COLO668 (cell line): ENCODE data around the gene TMEM191B.
"Not testable (repeated sequence)": the region's sequence is repeated elsewhere in the genome, so short reads cannot be mapped to it uniquely, and the experiment has no call there.

Experiments
- DNase-seq: peaks from one replicate; lab custom pipeline; 2025; ENCODE audit not compliant: unreplicated experiment; lab: John Stamatoyannopoulos, UW

Gene TMEM191B

DNA sequence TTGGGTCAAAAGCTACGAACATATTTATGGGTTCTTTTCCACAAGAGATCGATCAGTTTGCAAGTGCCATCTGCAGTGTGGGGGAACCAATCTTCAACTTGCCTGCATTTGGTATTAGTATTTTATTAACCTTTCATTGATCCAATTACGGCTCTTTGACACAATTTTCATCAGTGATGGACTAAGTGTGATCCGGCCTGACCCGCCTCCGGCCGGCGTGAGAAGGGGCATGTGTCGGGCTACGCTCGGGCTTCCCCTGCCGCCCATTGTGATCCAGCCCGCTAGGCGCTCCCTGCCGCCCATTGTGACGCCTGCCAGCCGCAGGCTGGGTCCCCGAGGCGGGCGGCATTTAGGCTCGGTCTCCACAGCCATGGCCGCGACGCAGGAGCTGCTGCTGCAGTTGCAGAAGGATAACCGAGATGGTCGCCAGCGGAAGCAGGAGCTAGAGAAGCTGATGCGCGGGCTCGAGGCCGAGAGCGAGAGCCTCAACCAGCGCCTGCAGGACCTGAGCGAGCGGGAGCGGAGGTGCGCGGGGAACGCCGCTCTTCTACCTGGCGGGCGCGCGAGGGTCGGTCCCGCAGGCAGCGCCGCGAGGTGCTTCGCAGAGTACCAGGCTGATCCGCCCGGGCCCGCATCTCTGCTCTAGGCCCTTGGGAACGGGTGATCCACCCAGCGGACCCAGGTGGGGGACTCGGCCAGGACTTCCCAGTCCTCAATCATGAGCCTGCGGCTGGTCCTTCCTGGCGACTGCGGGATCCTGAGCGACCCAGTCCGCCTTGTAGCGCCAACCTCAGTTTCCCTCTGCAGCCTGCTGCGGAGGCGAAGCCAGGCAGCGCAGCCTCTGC is at the start of gene TMEM191B:
TSS of gene TMEM191B (plus strand) at position 51 of the 845 bp plus-strand sequence. CDS start at position 230, 179 bp downstream.
- DNase-seq, result not testable (repeated sequence)

DNA sequence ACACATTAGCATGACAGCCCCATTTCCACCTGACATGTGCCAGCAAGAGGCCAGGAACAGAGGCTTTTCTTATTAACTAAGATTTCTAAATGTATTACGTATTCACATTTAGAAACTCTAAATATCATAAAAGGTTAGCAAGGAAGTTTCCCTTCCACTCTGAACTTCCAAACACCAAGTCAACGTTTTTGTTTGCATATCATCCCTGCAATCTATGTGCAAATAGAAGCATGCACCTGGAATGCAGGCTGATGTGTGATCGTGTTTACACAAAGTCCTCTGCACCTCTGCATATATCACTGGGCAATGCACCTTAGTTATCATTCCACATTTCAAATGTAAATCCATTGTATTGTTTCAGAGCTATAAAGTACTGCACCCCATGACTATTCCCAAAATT is 31.4 kb upstream of the TMEM191B start:
- not testable (repeated sequence) for DNase-seq

DNA sequence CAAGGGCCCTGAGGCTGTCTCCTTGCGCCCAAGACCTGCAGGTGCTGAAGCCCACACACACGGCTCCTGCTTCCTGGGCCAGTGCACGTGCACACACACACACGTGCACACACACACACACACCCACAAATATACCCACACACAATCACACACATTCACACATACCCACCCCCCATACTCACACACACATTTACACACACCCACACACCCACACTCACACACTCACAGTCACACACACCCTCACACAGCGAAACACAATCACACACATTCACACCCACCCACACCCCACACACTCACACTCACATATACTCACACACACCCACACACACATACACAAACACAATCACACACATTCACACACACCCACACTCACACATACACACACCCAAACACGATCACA is 16.3 kb upstream of the TMEM191B start:
- DNase-seq, result not testable (repeated sequence)

DNA sequence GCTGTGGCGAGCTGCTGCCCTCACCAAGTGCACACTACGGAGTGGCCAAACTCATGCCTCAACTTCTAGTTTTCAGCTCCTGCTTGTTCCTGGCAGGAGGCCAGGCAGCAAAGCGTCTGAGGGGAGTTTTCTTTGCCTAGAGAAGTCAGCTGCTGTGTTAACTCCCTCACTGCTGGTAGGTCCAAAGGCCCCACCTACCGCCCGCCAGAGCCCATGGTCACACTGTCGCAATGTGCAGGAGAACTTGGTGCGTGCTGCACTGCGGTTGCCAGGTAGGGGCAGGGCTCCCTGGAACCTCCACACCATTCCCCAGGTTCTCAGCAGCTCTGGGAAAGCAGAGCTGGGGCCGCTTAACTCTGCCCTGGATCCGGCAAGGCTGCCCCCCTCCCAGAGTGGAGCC is 15.2 kb upstream of the TMEM191B start:
- DNase-seq, result not testable (repeated sequence)

DNA sequence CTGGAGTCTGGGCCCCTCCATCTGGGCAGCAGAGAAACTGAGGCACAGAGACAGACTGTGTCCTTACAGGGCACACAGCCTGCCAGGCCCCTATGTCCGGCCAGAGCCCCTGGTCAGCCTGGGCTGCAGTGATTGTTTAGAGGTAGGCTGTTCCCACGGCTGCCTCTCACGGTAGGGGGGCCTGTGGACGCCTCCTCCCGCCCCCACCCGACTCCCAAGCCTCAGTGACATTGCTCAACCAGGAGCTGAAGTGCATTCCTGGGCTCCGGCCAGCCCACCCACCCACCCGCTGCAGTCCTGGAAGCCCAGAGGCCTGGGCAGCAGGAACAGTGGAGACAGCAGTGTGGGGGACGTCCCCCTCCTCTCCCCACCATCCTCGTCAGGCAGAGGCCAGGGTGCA is 14.1 kb upstream of the TMEM191B start:
- not testable (repeated sequence) for DNase-seq

DNA sequence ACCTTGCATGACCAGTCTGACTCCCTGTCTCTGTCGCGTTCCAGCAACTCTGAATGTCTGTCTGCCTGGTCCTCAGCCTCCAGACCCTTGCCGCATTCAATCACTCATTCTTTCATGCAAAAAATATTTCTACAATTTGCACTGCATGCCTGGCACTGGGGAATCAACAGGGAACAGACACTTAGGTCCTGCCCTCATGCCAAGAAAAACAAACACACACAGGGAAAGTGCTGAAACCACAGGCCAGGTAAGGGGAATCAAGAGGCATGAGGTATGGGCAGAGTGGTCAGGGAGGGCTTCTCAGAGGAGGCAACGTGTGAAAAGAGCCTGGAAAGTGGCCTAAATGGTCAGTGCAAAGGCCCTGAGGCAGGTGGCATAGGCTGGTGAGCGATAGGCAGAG is 9.5 kb upstream of the TMEM191B start, which contains the start of gene GGTLC3:
TSS of gene GGTLC3 (minus strand) at position 101 of the 400 bp plus-strand sequence. CDS start 264 bp downstream, outside the sequence.
- not testable (repeated sequence) for DNase-seq

DNA sequence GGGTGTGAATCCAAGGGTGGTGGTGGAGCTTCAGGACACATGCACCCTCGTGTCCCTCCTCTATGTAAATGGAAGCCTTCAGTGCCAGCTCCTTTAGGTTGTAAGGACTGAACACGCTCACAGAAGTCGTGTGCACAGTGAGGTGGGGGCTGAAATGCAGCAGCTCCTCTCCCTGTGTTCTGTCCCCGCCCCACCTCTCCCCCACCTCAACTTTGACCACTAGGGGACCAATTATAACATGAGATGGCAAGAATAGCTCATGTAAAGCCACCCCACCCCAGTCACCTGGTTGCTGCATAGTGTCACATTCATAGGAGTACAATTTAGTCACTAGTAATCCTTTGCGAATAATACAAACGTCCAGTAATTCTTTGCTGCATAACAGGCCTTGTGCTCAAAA is 4.8 kb upstream of the TMEM191B start:
- DNase-seq, result not testable (repeated sequence)

DNA sequence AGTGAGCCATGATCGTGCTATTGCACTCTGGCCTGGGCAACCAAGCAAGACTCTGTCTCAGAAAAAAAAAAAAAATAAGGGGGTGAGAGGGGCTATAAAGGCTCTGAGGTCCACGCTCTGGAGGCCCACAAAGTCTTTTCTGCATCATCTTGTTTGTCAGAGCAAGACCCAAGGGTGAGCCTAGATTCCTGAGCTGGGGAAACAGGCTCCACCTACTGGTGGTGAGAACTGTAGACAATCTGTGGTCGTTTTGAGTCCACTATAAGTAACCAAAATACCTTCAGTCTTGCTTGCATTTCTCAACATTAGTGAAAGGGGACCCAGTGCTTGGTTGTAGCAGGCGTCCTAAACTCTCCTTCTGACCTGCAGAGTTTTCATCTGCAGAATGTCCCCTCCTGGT is 4.3 kb upstream of the TMEM191B start:
- not testable (repeated sequence) for DNase-seq

DNA sequence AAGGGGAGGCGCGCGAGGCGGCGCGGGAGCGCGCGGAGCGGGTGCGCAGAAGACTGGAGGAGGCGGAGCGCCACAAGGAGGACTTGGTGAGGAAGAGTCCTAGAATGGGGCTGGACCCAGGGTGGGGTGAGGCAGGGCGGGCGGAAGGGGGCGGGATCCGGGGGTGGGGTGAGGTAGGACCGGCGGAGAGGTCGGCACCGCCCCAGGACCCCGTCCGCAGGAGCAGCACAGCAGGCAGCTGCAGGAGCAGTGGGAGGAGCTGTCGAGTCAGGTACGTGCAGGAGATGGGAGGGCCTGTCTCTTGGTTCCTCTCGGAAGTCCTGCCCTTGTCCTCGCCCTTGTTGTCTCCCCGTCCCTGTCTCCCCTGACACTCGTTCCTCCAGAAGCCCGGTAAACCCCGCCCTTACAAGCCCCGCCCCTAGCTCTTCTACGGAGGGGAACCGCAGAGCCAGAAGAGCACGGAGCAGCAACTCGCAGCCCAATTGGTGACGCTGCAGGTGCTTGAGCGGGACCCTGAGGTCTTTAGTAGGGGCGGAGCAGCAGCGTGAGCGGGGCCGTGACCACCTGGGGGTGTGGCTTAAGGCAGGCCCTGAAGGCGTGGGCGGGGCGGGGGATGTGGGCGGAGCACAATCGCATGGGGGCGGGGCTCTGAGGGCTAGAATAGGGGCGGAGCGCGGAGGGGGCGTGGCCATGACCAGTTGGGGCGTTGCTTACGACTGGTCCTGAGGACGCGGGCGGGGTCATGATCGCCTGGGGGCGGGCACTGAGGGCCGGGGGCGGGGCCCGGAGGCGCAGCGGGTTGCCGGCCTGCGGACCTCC is 1.2 kb downstream of the TMEM191B start:
- DNase-seq, result not testable (repeated sequence)

DNA sequence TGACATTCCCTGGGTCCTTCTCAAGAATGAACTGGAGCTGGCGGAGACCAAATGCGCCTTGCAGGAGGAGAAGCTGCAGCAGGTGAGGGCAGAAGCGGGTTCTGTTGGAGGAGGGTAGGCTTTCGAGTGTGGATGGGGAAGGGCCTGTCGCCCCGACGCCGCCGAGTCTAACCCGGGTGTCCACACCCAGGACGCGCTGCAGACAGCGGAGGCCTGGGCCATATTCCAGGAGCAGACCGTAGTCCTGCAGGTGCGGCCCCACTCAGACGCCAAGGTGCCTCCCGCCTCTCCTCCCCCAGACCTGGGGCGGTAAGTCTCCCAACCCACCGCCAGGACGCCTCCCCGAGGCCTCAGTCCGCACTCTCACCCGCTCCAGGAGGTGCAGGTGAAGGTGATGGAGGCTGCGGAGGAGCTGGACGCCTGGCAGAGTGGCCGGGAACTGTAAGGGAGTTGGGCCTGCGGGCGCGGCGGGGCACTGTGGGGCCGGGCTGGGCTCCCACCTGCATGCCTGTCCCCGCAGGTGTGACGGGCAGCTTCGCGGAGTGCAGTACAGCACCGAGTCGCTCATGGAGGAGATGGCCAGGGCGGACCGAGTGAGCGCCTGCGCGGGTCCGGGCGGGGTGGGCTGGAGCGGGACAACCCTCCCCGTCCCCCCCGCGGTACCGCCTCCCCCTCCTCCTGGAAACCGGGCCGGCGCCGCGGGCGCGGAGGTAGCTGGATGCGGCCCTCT is 2.0 kb downstream of the TMEM191B start:
- not testable (repeated sequence) for DNase-seq

DNA sequence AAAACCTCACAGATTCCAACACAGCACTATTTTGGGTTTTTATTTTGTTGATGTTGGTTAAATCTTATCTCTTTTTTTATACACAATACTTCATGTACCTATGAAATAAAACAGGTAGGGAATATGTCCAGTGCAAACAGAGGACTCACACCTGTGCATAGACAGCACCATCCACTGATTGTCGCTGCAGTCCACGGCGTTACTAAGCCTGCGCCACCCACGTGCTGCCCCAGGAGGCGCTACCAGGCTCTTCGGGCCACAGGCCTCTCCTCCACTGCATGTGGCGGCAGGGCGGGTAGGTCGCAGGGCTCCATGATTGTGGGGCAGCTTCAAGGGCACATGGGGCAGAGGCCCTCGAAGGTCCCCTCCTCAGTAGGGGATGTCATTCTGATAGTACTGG is 6.0 kb downstream of the TMEM191B start:
- not testable (repeated sequence) for DNase-seq

DNA sequence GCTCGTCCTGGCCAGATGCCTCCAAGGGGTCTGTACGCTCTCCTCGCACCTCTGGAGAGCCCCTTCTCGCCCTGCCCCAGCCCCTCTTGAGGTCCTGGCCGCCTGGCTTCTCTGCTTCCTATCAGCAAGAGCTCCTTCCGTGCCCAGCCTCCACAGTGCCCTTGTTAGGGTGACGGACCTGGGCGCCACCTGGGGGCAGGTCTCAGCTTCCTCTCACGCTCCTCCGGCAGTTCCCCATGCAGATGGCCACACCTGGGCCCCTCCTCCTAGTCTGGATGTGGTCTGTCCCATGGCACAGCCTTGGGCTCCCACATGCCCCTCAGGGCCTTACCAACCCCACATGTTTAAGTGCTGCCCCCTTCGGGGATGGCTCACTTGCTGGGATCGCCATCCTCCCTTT is 6.7 kb downstream of the TMEM191B start:
- not testable (repeated sequence) for DNase-seq

DNA sequence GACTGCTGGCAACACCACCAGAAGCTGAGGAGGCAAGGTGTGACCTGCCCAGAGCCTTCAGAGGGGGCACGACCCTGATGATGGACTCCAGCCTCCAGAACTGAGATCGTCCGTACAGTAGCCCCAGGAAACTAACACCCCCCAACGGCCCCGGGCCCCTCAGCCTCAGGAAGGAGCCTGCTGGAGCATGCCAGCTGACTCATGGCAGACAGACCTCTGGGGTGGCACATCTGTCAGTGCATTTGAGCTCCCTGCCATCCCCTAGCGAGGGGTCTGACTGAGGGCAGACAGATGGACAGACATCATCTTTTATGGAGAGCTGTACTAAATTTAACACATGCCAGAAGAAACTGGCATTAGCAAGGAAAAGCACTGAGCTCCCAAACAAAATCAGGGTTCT is 12.4 kb downstream of the TMEM191B start:
- not testable (repeated sequence) for DNase-seq

DNA sequence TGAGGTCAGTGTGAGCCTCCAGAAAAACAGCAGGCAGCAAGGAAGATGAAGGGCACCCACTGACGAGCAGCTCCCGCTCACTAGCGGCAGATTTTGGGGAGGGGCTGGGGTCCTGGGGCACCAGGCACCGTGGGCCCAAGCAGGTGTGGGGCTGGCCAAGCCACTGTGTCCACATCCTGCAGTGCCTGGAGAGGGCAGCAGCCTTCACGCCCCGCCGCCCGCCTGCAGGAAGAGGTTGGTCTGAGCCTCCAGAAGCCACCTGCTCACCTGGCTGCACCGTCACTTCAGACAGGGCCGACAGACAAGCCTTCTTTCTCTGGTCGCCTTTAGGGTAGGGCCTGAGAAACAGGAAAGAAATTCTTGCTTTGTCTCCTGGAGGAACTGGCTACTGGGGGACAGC is 15.8 kb downstream of the TMEM191B start:
- not testable (repeated sequence) for DNase-seq

DNA sequence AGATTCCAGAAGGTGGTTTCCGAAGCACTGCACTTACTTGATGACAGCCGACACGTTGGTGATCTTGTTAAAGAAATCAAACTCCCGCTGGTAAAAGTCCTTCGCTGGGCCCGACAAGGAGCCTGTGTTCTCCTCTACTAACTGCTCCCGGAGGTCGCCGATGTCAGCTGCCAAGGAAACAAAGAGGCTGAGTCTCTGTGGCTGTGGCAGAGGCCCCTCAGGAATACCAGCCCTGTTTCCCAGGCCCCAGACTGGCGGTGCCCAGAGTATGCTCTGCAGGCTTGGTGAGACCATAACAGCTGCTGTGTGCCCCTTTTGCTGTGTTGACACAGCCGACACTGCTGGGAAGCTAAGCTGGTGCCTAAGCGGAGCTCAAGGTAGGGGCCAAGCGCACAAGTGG is 17.0 kb downstream of the TMEM191B start:
- not testable (repeated sequence) for DNase-seq

DNA sequence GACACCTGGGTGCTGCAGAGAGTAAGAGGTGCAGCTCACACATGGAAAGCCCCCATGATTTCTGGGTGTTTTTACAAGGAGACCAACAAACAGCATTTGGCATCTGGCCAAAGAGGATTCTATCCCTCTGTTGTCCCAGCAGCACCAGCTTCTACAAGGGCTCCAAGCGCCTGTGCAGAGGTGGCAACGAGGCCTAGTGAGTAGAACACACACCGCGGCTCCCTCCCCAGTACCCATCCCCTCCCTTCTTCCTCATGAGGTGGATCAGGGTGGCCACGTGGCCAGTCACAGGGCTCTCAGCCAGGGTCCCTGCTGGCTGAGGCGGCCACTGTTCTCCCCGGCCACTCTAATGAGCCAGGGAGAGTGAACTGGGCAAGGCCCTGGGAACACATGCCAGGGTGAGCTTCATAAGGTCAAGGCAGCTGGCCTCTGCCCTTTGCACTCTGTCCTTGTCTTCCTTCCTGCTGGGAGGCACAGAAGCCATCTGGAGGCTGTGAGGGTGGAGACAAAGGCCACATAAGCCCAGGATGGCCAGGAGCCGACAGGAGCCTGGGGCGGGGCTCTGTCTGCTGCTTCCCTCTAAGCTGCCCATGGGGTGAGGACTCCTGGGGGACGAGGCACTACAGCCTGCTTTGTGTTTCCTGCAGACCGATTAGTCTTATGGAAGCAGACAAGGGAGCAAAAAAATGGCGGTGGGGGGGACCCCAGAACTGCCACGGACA is 22.0 kb downstream of the TMEM191B start:
- not testable (repeated sequence) for DNase-seq

DNA sequence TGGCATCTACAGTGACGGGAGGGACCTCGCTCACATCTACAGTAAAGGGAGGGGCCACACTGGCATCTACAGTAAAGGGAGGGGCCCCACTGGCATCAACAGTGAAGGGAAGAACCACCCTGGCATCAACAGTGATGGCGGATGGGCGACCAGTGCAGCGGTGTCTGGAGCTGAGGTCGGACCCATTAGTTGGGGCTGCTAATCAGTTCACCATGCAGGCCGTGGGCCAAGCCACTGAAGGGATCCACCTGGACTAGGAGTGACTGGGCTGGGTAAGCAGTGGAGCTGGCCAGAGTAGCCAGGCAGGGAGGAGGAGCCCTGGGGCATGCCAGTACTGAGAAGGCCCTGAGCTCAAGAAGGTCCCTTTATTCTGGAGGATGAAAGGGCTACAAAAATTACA is 23.4 kb downstream of the TMEM191B start:
- DNase-seq, result not testable (repeated sequence)

DNA sequence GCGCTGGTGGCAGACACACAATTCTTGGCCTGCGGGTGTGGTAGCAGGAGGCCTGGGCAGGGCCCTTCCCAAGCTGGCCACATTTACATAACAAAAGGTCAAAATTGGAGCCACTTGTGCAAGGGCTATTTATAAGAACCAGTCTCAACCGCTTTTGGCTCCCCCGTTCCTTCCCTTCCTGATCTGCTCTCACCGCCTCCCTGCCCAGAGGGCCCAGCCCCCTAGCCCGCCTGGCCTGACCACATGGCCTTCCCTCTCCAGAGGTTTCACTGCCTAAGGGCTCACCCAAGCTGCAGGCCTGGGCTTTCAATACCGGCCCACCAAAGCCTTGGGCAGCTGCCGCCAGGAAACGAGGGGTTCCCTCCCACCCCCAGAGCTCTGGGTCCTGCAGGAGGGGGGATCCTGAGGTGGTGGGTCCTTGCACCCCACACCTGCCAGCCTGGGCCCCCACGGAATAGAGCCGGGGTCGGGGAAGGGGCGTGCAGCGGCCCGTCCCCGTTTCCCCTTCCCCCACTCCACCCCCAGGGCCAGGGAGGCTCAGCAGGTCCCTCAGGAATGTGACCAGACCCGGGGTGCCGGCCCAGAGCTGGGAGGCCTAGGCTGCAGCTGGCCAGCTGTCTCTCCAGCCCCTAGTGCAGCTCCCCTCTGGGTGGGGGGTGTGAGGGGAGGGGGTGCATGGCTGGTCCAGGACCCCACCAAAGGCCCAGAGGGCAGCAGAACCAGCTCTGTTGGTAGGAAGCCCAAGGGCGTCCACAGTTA is 25.4 kb downstream of the TMEM191B start:
- DNase-seq, result not testable (repeated sequence)
